ENCODE data around the gene HLA-DQA1.

- TF ChIP-seq POLR2AphosphoS5 (IDR thresholded peaks at IDR 0.05; ENCODE audit: low read depth, low read length), result no peak
- no peak for TF ChIP-seq TAF1 (IDR thresholded peaks at IDR 0.05; ENCODE audit: borderline replicate concordance, insufficient read depth, low read length)
- TF ChIP-seq SIN3A (IDR thresholded peaks at IDR 0.05; ENCODE audit: borderline replicate concordance, insufficient read depth, low read length), result no peak
- TF ChIP-seq FOXP2 (optimal IDR thresholded peaks at IDR 0.05; ENCODE audit: borderline replicate concordance, extremely low read depth, extremely low read length, insufficient read depth), result no peak
These were observed 25.6 kb downstream of the HLA-DQA1 start for GRCh38 chr6:32662836-32663235.

All from PFSK-1 (cell line).